Activated CD8-positive, alpha-beta memory T cell treated with anti-CD3 and anti-CD28 coated beads for 48 hours (primary cell): ENCODE results near the gene KCNAB1.

Experiments
- DNase-seq, 3 experiments: peaks; one replicate each; pipeline ENCODE4 v3.0.0-alpha.2; 2020; ENCODE audit warnings: low read depth in 2 of 3, low spot score in 2 of 3

KCNAB1 gene

GRCh38 chr3:156530980-156531379 lies 410.6 kb downstream of the KCNAB1 start:
- DNase-seq, result no peak

- no peak for DNase-seq
These were observed 412.4 kb downstream of the KCNAB1 start for GRCh38 chr3:156532730-156533129.

DNA sequence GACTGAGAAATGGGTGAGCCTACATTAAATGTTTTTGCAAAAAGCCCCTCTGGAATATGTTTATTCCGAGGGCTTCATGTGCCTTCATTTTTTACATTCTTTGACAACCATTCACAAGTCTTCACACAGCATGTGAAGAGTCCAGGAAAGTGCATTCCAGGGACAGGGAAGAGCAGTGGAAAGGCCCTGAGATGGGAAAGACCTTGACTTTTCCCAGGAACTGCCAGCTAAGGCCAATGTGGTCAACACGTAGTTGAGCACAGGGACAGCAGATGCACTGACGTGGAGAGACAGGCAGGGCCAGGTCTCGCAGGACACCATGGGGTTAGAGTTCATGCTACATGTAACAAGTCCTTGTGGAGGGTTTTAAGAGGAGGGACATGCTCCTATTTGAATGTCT lies 412.8 kb downstream of the KCNAB1 start:
- no peak for DNase-seq

DNA sequence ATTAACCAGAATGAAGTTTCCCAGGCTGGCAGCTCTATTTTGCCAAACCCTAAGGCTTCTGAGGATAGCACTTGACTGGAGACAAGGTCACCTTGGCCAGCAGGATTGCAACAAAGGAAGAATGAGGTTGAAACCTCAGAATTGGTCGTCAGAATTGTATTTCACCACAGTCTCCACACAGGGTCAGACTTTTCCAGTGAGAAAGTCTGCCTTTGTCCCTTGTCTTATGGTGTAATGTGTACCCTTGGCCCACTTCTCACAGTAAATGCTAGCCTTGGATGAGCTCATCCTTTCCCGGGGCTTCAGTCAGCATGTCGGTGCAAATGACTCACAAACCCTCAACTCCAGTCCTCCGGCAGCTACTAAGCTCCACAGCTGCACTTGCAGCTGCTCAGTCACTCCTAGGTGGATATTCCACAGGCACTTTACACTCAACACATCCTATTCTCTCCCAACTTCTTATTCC lies 414.8 kb downstream of the KCNAB1 start:
- DNase-seq, result no peak

GRCh38 chr3:156535798-156536197 lies 415.4 kb downstream of the KCNAB1 start:
- no peak for DNase-seq

DNA sequence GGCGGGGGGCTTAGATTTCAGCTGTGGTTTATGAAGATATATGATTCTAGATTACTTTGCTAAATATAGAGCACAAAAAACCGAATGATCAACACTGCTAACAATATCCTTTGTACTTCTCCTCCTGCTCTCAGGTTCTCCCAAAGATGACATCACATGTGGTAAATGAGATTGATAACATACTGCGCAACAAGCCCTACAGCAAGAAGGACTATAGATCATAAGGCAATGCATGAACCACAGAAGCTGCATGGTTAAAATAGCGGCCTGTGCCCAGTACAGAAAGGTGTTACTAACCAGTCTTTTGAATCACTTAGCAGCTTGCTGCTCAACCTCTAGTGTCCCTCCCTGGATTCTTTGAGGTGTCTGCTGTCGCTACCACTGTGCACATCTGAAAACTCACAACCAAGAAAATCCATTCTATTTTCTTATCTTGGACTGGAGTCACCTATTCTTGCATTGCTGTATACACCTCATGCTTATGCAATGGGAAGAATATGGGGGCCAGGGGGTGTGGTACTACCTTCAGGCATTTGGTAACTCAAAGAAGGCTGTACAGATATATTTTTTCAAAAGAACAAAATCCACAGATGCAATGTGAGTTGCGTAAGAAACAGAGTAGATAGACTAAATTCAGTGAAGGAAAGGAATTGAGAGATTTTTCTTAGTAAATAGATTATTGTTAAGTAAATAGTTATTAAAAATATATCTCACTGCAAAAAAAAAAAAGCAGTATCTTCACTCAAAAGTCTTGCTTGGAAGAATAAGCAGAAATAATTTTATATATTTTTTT lies 416.3 kb downstream of the KCNAB1 start:
- DNase-seq, result no peak

DNA sequence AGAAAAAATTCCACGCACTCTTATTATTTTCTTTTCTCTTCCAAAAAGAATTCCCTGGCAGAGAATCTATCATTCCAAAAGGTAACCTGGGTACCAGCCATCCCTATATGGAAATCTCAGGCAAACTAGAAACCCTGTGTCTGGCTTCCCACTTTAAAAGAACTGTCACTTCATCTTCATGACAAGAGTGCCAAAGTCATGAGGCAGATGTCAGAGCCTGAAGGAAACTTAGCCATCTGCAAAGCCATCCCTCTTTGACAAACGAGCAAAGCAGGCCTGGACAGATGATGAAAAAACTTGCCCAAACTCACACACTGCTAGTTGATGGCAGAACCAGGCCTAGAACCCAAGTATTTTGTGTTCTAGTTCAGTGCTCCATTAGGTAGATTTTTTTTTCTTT lies 418.7 kb downstream of the KCNAB1 start:
- no peak for DNase-seq

DNA sequence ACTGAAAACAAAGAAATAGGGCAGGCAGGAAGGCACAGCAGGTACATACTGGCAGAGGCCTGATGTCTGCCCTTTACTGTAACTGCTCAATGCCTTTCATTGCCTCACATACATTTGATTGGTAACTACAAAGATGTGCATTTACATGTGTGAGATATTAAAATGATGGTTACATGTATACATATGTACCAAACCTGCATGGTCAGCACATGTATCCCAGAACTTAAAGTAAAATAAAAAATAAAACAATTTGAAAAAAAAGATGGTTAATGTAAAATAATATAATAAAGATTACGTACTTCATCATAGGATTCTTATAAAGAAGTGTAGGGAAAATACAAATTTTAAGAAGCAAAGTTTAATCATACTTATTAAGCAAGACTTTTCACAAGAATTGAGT lies 419.4 kb downstream of the KCNAB1 start:
- DNase-seq, result no peak

DNA sequence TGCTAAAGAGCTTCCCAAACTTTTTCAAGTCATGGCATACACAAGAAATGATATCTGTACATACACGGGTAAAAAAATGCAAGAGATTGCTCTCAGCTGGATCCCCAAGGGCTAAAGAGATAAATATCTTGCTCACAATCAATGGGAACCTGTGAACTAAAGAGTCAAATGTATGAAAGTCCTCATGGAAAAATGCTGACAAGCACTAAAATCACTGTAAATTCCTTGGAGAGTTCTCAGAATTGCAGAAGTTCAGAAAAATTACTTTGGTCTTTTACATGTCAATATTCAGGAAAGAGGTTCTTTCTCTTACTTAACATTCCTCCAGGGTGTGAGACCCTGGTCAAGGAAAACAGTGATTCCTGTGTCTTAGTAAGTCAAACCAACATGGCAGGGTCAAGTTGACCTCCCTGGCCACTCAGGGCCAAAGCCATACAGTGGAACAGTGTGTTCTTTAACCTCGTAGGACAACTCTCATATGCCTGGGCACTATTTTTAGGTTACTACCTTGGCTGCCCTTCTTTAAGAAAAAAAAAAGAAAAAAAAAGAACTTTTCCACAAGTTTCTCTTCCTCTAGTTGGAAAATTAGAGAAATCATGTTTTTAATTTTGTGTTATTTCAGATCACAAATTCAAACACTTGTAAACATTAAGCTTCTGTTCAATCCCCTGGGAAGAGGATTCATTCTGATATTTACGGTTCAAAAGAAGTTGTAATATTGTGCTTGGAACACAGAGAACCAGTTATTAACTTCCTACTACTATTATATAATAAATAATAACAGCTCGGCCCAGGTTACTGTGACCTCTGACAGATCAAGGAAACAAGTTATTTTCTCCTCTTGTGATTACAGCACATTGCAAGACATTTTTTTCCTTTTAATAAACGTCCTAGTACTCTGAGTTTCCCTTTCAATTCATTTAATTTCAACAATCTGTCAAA lies 422.0 kb downstream of the KCNAB1 start:
- DNase-seq, result no peak

GRCh38 chr3:156543043-156543555 lies 422.7 kb downstream of the KCNAB1 start:
- DNase-seq, result no peak

GRCh38 chr3:156547637-156548036 lies 427.3 kb downstream of the KCNAB1 start:
- no peak for DNase-seq

DNA sequence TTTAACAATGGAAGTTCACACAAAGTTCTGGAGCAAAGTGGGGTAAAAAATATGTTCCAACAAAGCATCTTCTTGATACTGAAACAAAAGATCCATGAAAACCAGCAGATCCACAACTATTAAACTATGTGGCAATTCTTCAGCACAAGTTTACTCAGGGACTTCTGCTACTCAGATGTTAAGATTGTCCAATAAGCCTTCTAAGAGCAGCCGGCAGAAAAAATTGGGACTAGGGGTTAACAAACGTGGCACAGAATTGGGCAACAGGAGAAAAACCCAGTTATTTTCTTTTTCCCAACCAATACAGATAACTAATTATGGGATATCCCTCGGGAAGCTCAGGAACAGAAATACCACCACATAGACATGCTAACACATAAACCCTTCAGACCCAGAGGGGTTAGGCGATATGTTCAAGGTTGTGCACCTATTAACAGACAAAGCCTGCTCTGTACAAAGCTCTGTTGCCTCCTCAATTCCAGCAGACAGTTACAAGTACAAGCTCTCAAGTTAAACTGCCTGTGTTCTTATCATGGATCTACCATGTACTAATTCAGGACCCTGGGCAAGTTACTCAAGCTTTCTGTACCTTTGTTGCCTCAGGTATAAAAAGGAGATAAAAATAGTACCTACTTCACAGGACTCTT lies 427.8 kb downstream of the KCNAB1 start:
- no peak for DNase-seq

GRCh38 chr3:156548902-156549301 lies 428.5 kb downstream of the KCNAB1 start:
- DNase-seq, result no peak

DNA sequence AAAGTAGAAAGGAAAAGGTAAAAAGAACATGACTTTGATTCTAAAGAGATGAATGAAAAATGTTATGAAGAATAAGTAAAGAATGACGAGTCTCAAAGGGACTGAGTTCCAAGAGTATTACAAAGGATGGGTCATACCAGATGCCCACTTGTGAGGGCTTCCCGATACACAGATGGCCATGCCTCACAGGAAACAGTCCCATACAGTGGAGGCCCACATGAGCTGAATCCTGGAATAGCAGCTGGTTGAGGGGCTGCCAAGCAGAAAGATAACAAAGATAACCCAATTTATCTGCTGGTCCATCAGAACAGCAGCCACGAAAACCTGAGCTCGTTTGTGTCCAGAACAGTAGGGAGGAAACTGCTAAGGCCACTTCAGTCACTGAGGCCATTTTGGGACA lies 430.9 kb downstream of the KCNAB1 start:
- no peak for DNase-seq

GRCh38 chr3:156551746-156552145 lies 431.4 kb downstream of the KCNAB1 start:
- DNase-seq, result no peak

- DNase-seq, result no peak
These were observed 432.6 kb downstream of the KCNAB1 start for GRCh38 chr3:156552973-156553372.

DNA sequence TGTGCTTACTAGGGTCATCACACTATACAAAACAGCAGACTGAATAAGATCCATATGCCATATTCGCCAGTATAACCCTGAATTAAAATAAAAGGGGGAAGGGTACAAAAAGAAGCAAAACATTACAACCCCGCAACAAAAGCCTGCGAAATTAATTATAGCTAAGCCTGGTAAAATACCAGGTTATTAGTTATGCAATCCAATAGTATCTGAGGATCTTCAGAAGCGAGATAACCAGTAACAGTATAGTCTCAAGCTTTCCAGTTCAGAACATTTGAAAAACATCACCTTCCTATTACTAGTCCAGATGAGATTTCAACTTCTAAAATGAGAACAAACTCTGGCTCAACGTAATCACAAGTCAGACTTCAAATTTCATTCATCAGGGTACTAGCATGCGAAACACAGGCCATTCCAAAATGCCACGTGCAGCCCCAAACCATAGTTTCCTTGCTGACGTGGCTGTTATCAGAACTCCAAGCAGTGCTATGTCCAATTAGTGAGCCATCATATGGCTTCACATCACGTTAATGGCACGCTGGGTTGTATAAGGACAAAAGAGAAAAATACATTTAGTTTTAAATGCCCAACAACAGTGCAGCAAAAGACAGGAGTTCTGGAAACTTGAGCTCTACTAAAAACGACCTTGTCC lies 433.5 kb downstream of the KCNAB1 start:
- no peak for DNase-seq

- DNase-seq, result no peak
These were observed 434.1 kb downstream of the KCNAB1 start for GRCh38 chr3:156554515-156554841.

DNA sequence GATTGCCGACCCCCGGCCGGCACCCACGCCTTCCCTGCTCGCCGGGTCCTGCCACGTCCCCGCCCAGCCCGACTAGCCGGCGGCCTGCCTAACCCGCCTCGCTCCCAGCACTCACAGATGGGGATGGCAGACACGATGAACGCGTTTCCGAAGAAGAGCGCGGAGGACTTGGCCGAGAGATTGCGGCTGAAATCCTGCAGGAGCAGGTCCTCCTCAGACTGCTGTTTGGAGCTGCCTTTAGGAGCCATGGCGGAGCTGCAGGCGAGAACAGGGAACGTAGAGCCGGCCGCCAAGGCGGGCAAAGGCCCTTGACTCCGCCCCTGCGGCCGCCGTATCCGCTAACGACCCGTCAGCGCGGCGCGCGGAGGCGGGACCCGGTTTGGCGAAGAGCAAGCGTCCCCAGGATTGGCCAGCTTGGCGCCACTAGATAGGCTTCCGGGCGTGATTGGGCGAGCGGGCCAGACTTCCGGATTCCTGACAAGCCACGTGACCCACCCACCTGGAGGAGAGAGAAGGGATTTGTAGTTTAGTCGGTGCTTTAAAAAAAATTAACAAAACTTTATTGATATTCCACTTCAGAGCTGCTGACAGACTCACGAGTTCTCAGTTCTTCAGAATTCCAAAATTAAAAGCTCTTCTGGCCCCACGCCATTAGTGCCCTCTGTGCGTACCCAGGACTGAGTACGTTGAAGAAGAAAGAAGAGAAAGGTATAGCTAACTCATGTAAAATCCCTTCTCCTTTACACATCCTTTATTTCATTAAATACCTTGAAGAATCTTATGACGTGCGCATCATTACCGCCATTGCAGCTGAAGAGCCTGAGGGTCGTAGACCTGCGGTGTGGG lies 434.7 kb downstream of the KCNAB1 start, which contains the start of gene SSR3:
TSS of gene SSR3 (minus strand) at position 276 of the 846 bp plus-strand sequence. CDS start at position 248, 28 bp downstream.
- peak; percentile 89 to 96 (median 95) for DNase-seq

- no peak for DNase-seq
These were observed 438.0 kb downstream of the KCNAB1 start for GRCh38 chr3:156558389-156558788.
